ENCODE results near the gene CDC42SE2. TPM values are rescaled to one million over a fixed set of nuclear protein-coding genes. Genes with fewer than 3 reads are reported as not detected.

Gene CDC42SE2
- total RNA-seq, 1 experiment from 2014 or later = 22.5 TPM

GRCh38 chr5:131328536-131329285, 64.9 kb downstream of the CDC42SE2 start:
- Mint-ChIP-seq H3K27me3 (ENCODE audit: low read depth) (no peaks in the 10 kb centered on the region), H3K27ac (no peak overlapping the region), H3K4me1 (peaks cover 20% of the 10 kb centered on the region), H3K4me3 (no peak overlapping the region), H3K36me3 (peaks cover 7% of the 10 kb centered on the region; the same call in 1 of the 2 replicates), H3K9me3 (no peaks in the 10 kb centered on the region)
- ATAC-seq (no peak), DNase-seq (ENCODE audit: low spot score) (no peak)
- TF ChIP-seq AFF4 (CRISPR knock-in tag; IDR thresholded peaks at IDR 0.05; ENCODE audit: borderline replicate concordance) (no peak), RELA (CRISPR knock-in tag; IDR thresholded peaks at IDR 0.05; ENCODE audit: borderline replicate concordance) (no peak), ZNF512 (CRISPR knock-in tag; IDR thresholded peaks at IDR 0.05; ENCODE audit: borderline replicate concordance) (no peak), ZBTB43 (CRISPR knock-in tag; IDR thresholded peaks at IDR 0.05) (no peak), CBFB (CRISPR knock-in tag; IDR thresholded peaks at IDR 0.05; ENCODE audit: low read depth) (no peak), CTCF (IDR thresholded peaks at IDR 0.05) (no peak), NR3C1 (CRISPR knock-in tag; conservative IDR thresholded peaks at IDR 0.05; ENCODE audit: low read depth) (no peak), SOX15 (CRISPR knock-in tag; IDR thresholded peaks at IDR 0.05) (no peak), ETV6 (CRISPR knock-in tag; IDR thresholded peaks at IDR 0.05) (no peak), GABPB1 (CRISPR knock-in tag; IDR thresholded peaks at IDR 0.05) (no peak)
- ChIA-PET CTCF (no interaction called here), POLR2A (interaction anchor here (0.5 to 0.9 kb wide), 2 partner anchors 15 to 328 kb away, joined by 3 to 5 read pairs; no protein-coding TSS in a partner anchor)

GRCh38 chr5:131329286-131329560, 65.4 kb downstream of the CDC42SE2 start:
- ChIA-PET POLR2A (interaction anchor here (0.5 to 0.9 kb wide), 2 partner anchors 16 to 328 kb away, joined by 3 to 5 read pairs; no protein-coding TSS in a partner anchor), CTCF (interaction anchor here (0.7 kb wide), 1 partner anchor 93 kb away, joined by 5 read pairs; no protein-coding TSS in a partner anchor)
- Mint-ChIP-seq H3K4me1 (peaks cover 15% of the 10 kb centered on the region), H3K27ac (no peak overlapping the region; the same call in 1 of the 2 replicates), H3K9me3 (peaks cover 5% of the 10 kb centered on the region; the same call in 1 of the 2 replicates), H3K4me3 (no peak overlapping the region), H3K27me3 (ENCODE audit: low read depth) (no peaks in the 10 kb centered on the region), H3K36me3 (peaks cover 7% of the 10 kb centered on the region)
- no peak for ATAC-seq
- DNase-seq (ENCODE audit: low spot score) = no peak
- TF ChIP-seq ARID4B (CRISPR knock-in tag; IDR thresholded peaks at IDR 0.05; ENCODE audit: borderline replicate concordance) (no peak), GRHL2 (CRISPR knock-in tag; IDR thresholded peaks at IDR 0.05; ENCODE audit: insufficient replicate concordance, severe bottlenecking) (no peak), GTF2I (CRISPR knock-in tag; conservative IDR thresholded peaks at IDR 0.05) (no peak), ZBTB43 (CRISPR knock-in tag; IDR thresholded peaks at IDR 0.05) (no peak), ZNF317 (CRISPR knock-in tag; IDR thresholded peaks at IDR 0.05; ENCODE audit: borderline replicate concordance, low read depth) (no peak), PRDM15 (CRISPR knock-in tag; IDR thresholded peaks at IDR 0.05) (no peak)
